HEK293T (cell line): ENCODE data around the gene BPIFB3.
A peak's percentile ranks its signal among the peaks of the same experiment; 100 is the strongest.

Experiments
- BHLHE40 ChIP-seq: fragments of 450-650 bp; IDR thresholded peaks from 2 replicates; pipeline ENCODE4 v1.6.1; 2016; ENCODE audit warnings: mild to moderate bottlenecking, moderate library complexity, borderline replicate concordance
- CTBP1 ChIP-seq: fragments of 450-650 bp; IDR thresholded peaks from 2 replicates; pipeline ENCODE4 v1.6.1; 2016; ENCODE audit warnings: borderline replicate concordance
- ELF4 ChIP-seq: fragments of 450-650 bp; IDR thresholded peaks from 2 replicates; pipeline ENCODE4 v1.6.1; 2017; ENCODE audit warnings: antibody characterized with exemption
- FOXK2 ChIP-seq: fragments of 450-650 bp; IDR thresholded peaks from 2 replicates; pipeline ENCODE4 v1.6.1; 2016; ENCODE audit warnings: mild to moderate bottlenecking
- FOXM1 ChIP-seq: fragments of 450-650 bp; IDR thresholded peaks from 2 replicates; pipeline ENCODE4 v1.6.1; 2017; ENCODE audit warnings: mild to moderate bottlenecking, borderline replicate concordance
- NFRKB ChIP-seq: fragments of 450-650 bp; IDR thresholded peaks from 2 replicates; pipeline ENCODE4 v1.6.1; 2016; ENCODE audit warnings: mild to moderate bottlenecking, moderate library complexity
- SP1 ChIP-seq: fragments of 450-650 bp; IDR thresholded peaks from 2 replicates; pipeline ENCODE4 v1.6.1; 2017
- SUZ12 ChIP-seq: fragments of 450-650 bp; IDR thresholded peaks from 2 replicates; pipeline ENCODE4 v1.6.1; 2016; ENCODE audit warnings: mild to moderate bottlenecking
- TARDBP ChIP-seq: fragments of 450-650 bp; IDR thresholded peaks from 2 replicates; pipeline ENCODE4 v1.6.1; 2016
- ZNF384 ChIP-seq: fragments of 450-650 bp; IDR thresholded peaks from 2 replicates; pipeline ENCODE4 v1.6.1; 2016
- TF ChIP-seq, protein P1 (sequence below): fragments of 450-650 bp; IDR thresholded peaks from 2 replicates; pipeline ENCODE4 v1.6.1; 2016

DNA sequence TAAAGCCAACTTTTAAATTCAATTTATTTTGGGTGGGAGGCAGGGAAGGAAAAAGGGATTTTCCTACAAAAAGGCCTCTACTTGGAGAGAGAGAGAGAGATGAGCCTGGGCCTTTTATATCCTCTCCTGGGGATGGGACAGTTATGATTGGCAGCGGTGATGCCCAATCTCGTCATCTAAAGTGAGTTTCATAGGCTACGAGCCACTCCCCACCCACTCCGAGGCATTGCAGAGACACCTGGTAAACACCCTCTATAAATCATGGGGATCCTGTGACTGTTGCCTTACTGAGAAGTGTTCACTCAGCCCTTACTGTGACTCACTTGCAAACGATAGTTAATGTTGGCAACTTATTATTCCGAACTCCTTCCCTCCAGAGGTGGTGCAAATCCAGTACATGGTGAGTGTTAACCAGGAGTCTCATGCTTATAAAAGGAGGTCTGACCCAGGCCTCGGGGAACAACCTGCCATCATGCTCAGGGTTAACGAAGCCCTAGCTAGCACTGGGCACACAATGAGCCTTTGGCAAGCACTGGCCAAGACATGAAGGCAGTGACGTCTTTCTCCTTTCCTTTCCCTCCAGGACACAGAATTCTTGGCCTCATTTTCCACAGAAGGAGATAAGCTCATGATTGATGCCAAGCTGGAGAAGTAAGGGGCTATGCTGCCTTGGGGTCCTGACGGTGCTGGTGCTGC, 46.3 kb downstream of the BPIFB3 start:
- TF ChIP-seq TARDBP (no peak), NFRKB (no peak), SP1 (no peak), SUZ12 (no peak), BHLHE40 (no peak), FOXM1 (no peak), ZNF384 (no peak), FOXK2 (no peak), ELF4 (no peak), CTBP1 (no peak)
- TF ChIP-seq, protein P1, sequence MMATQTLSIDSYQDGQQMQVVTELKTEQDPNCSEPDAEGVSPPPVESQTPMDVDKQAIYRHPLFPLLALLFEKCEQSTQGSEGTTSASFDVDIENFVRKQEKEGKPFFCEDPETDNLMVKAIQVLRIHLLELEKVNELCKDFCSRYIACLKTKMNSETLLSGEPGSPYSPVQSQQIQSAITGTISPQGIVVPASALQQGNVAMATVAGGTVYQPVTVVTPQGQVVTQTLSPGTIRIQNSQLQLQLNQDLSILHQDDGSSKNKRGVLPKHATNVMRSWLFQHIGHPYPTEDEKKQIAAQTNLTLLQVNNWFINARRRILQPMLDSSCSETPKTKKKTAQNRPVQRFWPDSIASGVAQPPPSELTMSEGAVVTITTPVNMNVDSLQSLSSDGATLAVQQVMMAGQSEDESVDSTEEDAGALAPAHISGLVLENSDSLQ: peak; percentile 81
